ENCODE results near the gene KRT13.

KRT13 gene

DNA sequence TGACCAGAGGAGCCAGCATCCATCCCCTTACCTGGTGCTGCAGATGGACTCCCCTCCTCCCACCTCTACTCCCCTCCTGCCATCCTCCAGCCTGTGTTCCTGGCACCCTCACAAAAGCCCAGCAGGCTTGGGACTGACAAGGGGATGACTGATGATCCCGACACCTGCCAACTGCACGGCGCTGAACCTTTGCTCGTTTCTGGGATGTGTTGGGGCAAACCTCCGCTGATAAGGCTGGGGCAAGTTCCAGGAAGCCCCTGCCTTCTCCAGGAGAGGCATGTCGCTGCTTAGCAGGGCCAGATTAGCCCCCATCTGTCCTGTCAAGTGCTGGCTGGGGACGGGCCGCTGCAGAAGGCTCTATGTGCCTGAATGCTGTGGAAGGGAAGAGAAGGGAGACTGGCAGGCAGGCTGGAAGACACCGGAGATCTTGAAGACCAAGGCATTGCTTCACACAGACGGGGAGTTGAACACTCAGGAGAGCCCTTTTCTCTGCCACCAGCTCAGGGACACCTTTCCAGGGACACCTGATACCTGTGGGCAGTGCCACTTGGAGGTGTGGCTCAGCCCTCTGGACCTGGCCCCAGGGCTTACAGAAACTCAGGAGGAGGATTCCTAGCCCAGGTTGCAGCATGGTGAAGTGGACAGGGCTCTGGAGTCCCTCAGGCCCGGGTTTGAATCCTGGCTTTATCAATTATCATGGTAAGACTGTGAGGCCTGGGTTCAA is 14.3 kb upstream of the KRT13 start:
- DNase-seq (ENCODE audit: low spot score) = no peak

DNA sequence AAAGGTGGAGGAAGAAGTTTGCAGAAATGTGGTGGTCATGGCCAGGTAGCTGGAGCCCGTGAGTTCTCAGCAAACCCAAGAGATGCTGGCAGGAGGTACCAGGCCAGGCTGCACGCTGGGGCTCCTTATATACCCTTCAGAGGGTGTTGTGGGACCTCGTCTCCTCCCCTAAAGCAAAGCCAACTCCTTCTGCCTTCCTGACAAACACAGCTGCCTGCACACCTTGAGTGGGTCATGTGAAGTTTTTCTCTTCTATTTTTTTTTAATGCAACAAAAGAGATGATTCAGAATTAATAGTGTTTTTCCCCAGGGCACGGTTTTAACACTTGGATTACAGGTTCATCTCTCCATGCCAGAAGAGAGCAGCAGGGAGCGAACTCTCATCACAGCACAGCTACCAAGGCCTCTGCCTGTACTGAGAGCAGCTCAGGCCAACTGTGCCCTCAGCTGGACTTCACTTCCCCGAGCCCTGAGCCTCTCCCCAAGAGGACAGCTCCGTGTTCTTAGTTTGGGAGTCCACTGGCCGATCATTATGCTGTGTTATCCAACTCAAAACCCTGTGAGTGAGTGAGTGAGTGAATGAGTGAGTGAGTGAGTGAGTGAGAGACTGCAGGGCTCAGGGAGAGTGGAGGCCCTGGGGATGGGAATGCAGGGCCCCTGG is 13.5 kb upstream of the KRT13 start, which contains the start of gene KRT15:
Gene KRT15 (minus strand): TSS at position 102 of the 661 bp plus-strand sequence. CDS start 63 bp downstream, at position 39.
- no peak for DNase-seq (ENCODE audit: low spot score)

DNA sequence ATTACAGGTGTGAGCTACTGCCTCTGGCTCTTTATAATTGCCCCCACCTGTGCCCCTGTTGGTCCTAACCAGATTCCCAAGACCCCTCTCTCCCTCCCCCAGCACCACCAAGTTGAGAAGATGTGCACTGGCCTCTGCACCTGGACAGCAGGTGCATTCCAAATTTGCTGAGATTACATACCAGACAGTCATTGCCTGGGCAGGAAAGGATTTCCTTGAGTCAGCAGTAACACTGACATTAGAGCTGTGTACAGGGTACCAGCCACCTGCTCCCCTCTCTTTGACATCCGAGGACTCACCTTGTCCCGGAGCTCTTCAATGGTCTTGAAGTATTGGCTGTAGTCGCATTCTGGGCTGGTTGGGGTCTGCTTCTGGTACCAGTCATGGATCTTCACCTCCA is 12.6 kb upstream of the KRT13 start:
- no peak for DNase-seq (ENCODE audit: low spot score)

DNA sequence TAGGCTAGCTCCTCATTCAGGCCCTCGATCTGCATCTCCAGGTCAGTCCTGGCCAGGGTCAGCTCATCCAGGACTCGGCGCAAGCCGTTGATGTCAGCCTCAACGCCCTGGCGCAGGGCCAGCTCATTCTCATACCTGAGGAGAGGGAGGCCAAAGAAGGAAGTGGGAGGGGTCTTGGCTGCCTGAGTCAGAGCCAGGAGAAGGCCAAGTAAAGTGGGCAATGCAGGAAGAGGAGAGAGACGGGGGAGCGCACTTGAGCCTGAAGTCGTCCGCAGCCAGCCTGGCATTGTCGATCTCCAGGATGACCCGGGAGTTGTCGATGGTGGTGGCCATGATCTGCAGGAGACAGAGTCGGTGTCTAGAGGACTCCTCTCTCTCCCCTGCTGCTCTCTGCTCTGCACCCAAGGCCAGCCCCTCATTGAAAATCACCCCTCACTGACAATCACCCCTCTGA is 11.4 kb upstream of the KRT13 start:
- no peak for DNase-seq (ENCODE audit: low spot score)

DNA sequence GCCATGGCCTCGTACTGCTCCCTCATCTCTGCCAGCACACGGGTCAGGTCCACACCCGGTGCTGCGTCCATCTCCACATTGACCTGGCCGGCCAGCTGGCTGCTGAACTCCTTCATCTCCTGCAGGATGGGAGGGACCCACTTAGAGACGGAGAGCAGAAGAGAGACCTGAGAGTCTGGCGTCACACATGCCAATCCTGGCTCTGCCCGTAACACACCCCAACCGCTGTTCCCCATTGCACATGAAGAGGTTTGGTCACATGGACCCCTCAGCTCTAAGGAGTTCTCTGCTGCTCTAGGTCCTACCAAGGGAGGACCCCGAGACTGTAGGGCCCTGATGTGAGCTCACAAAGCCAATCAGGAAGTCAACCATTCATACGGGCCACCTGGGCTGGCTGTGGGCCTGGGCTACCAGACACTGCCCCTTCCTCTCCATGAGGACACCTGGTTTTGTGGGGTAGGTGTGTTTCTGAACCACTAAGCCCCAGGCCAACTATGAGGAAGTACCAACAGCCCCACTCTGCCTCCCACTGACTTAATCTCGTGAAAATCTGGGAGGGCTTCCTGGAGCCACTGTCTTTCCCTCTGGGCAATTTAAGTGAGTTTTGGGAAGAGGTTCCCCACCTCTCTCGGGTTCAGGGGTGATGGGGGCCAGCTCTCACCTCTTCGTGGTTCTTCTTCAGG is 10.9 kb upstream of the KRT13 start:
- no peak for DNase-seq (ENCODE audit: low spot score)

DNA sequence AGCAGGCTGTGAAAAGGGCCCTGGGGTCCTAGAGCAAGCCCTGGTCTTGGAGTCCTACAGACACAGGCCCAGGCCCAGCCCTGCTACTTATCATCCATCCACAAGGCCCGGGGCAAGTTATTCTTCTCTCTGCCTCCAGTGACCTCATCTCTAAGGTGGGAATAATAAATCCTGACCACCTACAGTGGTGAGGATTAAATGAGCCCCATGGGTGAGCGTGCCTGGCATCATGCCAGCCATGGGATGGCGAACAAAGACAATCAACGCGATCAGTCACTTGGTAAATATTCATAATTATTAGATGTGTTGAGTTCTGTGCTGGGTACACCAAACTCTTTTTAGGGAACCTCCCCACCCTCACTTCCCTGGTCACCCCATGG is 7.7 kb upstream of the KRT13 start:
- DNase-seq (ENCODE audit: low spot score) = no peak

DNA sequence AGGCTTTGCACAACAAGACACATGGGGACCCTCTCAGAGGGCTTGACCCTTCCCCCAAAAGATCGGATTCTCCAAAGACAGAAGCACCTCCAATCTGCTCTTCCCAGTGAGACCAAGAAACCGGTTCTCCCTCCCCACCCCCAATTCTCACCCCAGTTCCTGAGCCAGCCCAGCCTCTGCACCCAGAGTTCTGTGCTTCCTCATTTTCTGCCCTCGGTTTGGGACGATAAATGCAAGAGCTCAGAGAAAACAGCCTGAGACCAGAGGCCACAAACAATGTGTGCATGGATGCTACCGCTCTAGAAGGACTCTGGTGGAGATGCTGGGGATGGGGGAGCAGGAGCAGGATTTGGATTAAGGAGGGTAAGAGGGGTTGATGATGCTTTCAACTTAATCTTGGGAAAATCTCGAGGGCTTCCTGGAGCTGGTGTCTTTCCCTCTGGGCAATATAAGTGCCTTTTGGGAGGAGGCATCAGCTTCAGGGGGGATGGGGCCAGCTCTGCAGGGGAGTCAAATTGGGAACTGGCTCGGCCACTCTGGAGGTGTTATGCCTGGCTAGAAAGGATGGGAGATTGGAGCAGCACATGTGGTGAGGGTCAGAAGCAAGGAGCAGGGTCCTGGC is 7.2 kb upstream of the KRT13 start:
- no peak for DNase-seq (ENCODE audit: low spot score)

DNA sequence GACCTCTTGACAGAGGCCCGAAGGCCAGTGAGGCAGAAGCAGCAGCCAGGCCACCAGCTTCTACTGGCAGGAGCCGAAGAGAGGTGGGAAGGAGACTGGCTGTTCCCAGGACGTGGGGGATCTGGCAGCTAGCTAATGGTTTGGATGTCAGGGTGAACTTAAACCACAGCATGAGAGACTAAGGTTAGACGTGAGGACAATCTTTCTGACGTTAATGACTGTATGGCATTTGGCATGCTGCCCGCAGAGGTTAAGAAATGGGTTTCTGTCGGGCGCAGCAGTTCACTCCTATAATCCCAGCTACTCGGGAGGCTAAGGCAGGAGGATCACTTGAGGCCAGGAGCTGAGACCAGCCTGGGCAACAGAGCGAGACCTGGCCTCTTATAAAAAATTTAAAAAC is 6.3 kb upstream of the KRT13 start:
- no peak for DNase-seq (ENCODE audit: low spot score)

DNA sequence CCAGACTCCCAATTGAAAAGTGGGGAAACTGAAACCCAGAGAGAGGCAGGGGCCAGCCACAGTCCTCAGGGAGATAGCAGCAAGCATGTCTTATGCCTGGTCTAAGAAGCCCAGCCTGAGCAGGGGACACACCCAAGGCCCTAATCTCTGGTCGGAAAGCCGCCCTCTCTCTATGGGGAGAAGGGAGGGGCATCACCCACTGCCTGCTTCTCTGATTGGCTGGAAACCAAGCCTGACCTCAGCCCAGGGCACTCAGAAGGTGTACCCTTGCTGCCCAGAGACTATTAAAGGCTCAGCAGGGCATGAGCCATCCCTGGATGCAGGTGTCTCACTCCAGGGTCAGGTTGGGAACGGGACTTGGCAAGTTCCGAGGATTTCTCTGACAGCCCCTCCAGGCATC is 5.7 kb upstream of the KRT13 start:
- no peak for DNase-seq (ENCODE audit: low spot score)

DNA sequence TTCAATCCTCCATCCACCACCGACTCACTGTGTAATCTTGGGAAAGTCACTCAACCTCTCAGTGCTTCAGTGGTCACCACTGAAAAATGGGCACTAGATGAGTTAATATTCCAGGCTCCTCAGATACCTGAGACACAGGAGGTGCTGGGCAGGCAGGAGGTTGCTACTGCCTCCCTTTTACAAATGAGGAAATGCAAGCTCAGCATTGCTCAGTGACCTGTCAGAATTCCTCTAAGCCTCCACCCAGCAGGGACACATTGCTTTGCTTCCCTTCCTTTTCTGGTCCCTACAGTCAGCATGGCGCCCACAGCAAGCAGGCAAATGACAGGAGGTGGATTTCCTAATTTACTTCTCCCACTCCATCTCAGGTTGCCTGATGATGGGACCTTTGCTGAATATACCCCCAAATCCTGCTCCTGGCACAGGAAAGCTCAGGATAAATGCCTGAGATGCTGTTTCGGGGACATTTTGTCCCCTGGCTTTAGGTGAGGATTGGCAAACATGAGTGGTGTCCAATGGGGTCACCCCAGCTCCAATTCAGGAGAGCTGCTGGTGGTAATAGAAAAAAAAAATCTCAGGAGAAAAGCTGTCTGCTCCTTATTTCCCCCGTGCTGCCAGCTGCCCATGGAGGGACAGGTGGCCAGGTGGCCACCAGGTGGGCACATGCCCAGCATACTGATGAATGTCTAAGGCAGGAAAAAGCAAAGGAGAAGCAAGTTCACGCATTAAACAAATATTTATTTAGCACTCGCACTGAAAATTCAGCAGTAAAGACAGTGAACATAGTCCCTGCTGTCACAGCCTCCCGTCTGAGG is 5.0 kb upstream of the KRT13 start:
- DNase-seq (ENCODE audit: low spot score) = no peak

DNA sequence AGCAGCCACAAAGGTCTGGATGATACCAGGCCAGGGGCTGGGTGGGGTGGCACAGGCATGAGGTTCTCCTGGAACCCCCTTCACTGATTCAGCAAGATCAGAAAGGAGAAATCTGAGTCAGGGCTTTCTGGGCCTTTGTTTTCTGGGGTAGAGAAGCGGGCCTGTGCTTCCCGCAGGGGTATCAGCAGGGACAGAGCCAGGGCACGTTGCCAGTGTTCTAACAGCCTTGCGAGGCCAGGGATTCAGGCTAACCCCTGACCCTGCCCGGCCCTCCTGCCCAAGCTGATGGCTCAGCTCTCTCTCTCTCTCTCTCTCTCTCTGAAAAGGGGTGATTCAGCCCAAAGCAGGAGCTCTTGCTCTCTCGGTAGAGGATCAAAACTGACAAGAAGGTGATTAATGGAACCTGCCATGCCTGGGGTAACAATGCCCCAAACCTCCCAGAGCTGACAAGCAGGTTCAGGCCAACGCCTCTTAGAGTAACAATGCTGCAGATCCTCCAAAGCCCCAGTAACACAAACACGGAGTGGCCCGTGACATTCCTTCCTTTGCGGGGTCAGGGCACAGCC is 2.0 kb upstream of the KRT13 start:
- DNase-seq (ENCODE audit: low spot score) = no peak

DNA sequence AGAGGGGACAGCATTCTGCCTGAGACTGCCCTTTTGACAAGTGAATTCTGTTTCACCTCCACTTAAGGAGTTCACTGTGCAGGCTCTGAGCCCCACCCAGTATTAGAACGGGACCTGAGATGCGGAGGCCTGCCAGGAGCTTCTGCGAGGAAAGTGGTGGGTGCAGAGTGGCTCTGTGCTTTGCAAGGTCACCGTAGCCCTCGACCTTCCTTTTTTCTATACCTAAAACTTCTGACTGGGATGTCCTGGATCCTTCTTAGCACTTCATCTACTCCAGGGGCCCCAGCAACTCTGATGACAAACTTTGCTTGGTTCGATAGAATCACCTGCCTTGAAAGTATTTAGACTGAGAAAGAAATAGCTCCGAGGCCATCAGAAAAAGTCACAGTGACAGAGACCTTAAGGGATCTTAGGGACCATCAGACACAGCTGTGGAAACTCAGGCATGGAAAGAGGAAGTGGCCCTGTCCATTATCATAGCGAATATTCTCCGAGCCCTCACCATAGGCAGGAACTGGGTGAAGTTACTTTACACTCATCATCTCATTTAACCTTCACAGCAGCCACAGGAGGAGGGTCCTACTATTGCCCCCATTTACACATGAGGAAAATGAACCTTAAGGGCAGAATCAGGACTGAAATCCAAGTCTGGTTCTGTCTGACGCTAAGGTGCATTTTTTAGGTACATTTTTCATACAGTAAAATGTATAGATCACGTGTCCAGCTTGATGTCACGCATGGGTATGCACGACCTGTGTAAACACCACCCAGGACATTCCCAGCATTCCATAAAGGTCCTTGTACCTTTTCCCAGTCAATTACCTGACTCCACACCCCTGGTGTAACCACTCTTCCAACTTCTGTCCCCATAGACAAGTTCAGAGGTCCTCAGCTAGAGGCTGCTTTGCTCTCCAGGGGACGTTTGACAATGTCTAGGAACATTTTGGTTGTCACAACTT is 676 bp upstream of the KRT13 start:
- DNase-seq (ENCODE audit: low spot score) = no peak

DNA sequence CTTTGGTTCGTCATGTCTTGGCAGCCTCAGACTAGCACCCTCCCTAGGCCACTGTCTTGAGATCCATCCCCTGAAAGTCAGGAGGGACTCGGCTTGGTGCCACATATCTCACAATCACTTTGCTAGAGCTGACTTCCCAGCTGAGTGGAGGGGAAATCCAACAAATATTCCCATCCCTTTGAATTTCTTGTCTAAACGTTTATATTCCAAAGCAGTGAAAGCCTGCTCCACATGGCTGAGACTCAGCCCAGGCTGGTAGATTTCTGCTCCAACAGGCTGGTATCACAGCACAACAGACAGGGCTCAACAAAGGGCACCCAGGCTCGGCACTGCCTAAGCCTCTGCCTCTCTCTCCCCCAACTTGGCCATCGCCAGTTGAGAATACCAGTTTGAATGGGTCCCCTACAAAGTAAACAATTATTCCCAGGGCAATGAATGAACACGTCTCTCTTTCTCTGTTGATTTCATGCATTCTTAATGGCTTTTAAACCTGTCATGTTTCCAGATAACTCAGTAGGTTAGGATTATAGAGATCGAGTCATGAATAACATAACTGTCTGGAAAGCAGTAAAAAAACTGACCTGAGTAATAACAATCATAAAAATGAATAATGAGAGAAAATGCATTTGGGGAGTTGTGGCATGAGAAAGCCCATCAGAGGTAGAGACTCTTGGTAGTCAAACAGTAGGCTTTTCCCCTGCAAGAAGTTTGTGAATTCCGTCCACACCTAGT is 1.0 kb downstream of the KRT13 start:
- DNase-seq (ENCODE audit: low spot score) = no peak

DNA sequence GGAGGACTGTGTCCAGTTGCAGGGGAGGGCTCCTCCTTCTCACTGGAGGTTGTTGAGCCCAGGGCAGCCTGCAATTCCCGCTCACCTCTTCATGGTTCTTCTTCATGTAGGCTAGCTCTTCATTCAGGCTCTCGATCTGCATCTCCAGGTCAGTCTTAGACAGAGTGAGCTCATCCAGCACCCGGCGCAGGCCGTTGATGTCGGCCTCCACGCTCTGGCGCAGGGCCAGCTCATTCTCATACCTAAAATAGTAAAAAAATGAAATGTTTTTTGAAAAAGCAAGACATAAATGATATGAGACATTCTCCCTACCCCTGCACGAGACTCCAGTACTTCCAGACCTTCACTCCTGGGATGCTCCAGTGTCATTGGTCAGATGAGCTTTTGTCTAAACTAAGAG is 2.2 kb downstream of the KRT13 start:
- DNase-seq (ENCODE audit: low spot score) = no peak

DNA sequence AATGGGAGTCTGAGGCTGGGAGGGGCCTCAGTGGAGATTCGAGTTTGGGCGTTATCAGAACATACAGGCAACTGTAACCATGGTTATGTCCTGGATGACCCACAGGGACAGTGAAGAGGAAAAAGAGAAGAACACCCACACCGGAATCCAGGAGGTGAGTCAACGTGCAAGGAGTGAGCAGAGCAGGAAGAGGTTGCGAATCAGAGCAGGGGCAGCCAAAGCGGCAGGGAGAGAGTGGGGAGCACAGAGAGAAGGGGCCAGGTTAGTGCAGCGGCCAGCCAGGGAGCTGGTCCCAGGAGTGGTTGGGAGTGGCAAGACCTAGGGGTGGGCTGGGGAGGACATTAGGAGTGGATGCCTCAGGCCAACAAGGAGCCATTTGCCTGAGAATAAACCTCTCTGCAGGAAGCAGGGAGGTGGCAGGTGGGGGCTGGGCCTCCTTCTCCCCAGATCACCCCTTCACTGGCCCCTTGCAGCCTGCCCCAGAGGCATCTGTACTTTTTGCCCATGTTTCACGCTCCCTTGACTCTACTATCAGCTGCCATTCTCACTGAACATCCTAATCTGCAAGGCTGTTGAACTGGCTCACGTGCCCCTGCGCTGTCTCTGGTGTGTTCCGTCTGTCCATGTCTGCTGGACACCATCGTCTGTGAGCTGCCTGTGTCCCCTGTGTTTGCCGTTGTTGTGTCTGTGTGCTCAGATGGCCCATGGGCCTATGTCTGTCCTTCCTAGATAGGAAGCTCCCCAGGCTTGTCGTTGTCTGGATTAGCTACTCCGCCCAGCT is 5.1 kb downstream of the KRT13 start:
- no peak for DNase-seq (ENCODE audit: low spot score)

DNA sequence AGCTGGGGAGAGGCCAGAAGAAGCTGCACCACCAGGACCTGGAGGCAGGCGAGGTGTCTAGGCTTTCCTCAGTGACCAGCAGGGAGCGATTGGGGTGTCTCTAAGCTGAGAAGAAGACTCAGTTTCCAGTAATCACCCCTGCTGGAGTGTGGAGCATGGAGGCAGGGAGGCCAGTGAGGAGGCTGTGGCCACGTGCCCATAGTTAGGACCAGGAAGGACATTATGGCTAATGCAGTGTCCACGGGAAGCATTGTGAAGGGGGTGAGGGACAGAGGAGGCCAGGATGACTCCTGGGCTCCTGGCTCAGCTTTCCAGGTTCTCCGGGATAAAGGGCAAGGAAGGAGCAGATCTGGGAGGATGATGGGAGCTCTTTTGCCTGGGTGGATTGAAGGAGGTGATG is 5.7 kb downstream of the KRT13 start:
- DNase-seq (ENCODE audit: low spot score) = no peak

DNA sequence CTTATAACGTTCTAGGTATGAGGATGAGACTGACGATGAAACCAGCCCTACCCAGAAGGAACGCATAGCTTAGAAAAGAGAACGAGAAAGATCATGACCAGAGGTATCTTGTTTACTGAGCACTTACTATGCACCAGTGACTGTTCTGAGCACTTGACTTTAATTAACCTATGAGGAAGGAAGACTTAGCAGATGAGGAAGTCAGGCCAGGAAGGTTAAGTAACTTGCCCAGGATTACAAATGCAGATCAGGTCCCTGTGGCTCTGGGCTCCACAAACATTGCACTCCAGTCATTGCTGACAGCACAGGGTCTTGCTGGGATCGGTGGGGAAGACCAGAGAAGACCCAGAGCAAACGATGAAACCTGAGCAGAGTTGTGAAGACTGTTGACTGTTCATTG is 7.1 kb downstream of the KRT13 start:
- no peak for DNase-seq (ENCODE audit: low spot score)

DNA sequence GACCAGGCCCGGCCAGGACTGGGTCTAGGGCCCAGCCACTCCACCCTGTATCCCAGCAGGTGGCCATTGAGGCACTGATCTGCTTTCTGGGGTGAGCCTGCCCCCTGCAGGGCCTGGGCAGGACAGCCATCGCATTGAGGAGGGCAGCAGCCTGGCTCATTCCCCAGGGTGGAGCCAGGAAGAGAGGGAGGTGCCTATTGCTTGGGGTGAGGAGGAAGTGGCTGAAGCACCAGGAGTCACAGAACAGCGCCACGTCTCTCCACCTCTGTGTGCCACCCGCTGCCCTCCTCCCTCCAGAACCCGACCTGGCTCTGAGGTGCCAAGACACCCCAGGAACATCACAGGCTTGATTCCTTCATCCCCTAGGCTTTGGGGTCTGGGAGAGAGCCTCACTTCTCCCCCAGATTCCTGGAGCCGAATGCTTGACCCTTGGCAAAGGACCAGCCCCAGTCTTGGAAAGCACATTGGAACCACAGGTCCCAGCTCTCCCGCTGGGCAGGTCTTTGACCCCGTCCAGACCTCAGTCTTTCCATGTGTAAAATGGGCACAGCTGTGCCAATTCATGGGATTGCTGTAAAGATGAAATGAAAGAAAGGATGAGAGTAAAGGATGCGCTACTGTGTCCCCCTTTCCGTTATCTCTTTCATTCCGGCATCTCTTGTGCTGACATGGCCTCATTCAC is 8.5 kb downstream of the KRT13 start:
- DNase-seq (ENCODE audit: low spot score) = peak; percentile 54
